CD4-positive, alpha-beta T cell treated with Interleukin-17A for 4 hours (primary cell): ENCODE results near the gene UQCC2.

ENCODE experiments used
- DNase-seq: peaks from one replicate; pipeline ENCODE4 v3.0.0-alpha.2; 2020; ENCODE audit warnings: mixed read lengths

UQCC2 gene

DNA sequence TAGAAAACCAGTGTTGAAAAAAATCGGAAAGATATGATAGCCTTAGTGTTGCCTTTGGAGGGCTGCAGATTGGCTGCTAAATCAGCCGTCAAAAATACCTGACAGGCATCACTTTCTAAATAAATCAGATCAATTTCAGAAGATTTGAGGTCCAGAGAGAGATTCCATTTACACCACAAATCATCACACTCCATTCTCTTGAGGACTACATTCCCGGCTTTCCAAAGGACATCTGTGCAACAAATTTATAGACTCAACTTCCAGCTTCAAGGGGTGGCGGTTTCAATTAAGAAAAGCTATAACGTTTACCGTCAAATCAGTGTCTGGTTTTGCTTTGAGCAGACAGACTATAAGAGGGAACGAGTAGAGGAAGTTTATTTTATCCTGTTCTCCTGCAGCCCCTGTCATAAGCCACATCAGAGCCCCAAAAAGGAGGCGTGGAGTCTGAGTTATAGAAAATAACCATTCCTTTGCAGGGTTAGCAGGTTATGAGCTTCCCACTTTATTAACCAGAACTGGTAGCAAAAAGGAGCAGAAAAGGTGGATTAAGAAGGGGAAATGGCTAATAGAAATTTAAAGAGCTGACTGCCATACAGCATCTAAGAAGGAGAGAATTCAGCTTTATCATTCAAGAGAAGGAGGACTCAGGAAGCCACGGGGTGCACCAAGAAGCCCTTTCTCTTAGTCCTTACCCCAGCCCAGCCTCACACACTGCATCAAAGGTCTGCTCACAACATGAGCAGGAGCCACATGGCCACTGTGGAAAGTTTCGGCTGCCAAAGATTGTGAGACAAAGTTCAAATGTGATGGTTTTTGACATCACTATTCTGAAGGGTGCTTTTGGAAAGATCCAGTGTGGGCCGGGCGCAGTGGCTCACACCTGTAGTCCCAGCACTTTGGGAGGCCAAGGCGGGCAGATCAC is 12.9 kb upstream of the UQCC2 start:
- peak; percentile 47 for DNase-seq

DNA sequence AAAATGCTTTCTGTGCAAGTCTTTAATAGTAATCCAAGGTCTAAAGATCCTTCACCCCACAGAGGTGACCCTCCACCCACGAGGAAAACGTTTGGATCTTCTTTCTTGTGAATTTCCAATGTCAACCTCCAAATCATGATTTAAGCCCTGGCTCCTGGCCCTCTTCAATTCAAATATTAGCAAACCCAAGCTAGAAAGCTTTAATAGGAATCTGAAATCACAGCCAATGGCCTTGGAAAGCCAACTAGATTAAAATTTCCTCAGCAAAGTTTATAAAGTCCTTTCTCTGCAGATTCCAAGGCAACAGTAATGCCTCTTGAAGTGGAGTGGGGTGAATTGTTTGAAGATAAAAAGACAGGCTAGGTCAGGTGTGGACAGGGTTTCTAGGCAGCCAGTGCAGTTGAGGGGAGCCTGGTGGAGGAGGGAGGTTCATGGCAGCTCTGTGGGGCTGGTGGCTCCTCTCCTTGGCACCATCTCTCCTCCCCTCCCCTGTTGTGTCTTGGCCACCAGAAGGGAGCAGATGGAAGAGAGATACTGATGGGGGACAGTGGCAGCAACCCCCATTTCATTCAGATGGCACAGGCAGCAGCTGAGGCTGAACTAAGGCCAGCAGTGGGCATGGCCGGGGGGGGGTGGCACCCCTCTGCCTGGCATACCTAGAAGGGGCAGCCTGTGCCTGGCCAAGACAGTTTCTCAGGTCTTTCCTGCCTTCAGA is 12.0 kb upstream of the UQCC2 start:
- no peak for DNase-seq

DNA sequence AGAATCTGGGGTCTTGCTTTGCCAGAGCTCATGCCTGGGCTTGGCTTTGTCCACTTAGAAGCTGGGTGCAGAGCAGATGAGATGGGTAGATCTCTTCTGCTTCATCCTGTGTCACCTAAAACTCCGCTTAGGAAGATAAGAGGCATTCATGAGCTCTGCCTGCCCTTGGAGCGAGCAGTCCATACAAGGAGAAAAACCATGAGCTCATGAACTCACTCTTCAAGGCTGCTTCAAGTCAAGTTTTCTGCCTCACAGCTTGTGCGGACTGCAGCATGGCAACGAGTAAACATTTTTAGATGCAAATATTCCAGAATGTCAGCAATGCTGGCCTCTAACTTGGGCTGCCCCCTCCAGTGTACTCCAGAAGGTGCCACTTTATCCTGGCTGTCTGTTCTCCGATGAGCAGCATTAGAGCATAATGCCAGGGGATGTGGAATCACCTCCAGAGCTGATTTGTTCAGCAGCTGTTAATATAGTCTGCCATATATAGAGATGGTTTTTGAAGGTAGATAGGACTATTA is 10.7 kb upstream of the UQCC2 start:
- no peak for DNase-seq

DNA sequence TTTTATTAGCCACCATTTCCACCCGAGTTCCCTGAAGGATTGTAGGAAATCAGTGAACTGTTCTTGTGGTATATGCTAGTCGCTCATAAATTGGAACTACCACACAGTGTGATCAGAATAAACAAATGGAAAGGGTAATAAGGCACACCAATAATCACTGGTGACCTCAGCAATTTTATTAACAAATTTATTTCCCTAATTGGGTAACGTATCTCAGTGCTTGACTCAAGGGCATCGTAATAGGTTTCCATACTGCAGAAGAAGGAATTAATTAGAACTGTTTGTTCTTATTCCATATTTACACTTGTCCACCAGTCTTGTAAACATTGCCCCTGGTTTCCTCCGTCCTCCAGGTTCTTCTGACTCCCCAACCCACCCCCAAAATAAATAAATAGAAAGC is 10.0 kb upstream of the UQCC2 start:
- DNase-seq = no peak

DNA sequence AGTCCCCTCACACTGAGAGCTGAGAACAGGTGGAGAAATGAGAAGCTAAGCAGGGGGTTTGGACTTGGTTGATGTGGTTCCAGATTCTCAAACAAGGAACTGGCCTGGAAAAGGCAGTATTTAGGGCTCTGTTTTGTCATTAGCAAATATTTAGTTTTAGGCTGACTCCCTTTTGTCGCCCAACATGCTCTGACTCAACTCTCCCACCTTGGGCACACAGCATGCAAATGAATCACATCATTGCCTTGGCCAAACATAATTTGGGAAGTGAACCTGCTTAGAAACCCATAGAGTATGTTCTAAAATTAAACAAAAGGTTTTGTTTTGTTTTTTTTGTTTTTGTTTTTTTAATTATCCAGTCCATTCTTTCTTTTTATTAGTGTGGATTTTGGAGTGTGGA is 9.5 kb upstream of the UQCC2 start:
- DNase-seq = no peak

DNA sequence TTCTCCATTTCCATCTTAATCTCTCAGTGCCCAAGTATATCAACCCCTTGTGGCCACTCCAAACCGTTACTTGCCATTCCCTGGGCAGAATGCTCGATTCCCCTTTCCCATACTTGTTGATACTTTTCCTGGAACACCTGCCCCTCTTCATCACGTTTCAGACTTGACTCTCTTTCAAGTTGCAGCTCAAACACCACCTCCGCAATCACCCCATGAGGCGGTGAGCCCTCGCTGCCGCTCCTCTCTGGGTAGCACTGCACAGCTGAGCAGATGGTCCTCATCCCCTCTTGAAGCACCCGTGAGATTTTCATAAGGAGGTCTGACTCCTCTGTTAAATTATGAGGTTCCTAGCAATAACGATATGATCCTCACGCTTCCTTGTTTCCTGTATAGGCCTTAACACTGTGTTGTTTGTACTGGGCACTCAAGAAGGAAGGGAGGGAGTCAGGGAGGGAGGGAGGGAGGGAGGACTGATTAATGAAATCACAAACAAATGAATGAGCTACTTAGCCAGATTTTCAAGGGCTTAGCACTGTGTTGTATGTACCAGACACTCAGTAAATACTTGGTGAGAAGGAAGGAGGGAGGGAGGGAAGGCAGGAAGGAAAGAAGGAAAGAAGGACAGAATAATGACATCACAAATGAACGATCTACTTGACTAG is 8.0 kb upstream of the UQCC2 start:
- no peak for DNase-seq

DNA sequence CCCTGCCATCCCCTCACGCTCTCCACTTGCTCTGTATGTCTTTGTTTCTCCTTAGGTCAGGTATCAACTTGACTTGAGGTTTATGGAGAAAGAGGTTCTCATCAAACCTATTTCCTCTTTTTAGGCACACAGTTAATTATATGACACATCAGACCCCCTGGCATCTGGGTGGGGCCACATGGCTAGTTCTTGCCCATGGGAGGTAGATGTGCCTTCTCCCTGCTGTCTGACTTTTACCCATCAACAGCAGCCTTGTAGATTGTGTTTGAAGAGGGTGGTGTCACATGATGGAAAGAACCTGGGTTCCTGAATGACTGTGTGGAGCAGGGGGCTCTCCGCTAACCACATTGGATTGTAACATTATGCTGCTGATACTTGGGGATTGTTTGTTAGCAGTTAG is 7.2 kb upstream of the UQCC2 start:
- DNase-seq = no peak

DNA sequence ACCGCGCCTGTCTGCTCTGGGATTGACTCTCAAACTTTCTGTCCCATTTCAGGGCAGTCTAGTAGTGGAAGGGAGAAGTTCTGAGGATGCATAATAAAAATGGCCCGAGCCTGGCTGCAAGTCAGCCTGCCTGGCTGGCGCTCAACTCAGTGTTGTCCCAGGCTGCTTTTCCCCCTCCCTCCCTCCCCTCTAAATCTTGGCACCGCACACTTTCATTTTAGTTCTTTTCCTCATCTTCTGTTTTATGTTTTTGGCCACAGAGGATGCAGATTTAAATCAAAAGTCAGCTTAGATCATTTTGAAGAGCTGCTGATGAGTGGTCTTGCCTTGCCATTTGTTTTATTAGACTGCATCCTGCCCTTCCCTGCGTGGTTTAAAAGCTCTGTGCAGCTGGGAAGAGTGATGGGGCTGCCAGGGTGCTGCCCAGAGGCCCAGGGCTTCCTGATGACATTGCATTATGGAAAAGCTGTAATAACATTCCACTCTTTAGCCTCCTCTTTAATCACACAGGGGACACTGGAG is 6.5 kb upstream of the UQCC2 start:
- no peak for DNase-seq

DNA sequence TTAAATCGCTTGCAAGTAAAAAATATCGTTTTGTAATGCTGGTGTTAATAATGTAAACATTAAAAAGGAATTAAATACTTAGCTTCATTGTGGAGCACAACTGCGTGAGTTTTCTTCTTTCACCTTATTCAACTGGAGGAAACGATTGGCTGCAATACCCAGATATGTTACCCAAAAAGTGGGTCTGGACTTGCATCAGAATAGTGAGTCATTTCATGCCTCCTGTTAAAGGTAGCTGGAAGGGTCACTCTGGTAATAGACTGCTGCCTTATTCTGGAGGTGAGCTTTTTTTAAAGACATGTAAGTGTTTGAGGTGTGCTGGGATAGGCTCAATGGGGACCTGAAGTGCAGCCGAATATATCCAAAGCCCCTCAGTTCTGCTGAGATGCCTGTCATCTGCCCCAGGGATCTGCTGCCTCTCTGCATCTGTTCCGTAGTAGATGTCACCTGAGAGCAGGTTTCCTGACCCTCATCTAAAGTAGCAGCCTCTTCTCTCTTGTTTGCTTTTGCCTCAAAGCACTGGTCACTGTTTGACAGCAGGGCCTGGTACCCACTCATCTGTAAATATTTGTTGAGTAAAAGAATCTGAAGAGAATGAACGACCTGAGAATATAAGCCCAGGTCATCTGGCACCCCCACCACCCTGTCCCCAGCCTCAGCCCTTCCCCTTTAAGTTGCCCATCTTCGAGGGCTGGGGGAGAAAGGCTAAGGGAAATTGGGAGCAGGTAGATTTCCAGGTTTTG is 5.6 kb upstream of the UQCC2 start:
- no peak for DNase-seq

DNA sequence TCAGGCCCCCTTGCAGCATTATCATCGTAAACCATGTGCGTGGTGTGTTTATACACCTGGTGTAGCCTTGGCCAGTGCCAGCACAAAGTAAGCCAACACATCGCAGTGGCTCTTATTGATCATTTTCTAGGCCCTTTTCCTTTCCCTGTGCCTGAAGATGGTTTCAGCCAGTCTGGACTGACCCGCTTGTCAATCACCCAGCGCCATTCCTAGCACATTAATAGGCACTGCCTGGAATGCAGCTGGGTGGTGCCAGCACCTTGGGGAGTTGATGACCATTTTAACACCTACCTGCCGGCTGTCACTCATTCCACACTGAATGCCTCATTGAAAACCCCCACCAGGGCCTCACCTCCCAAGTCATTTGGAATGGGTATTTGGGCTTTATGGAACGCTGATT is 4.9 kb upstream of the UQCC2 start:
- DNase-seq = no peak

DNA sequence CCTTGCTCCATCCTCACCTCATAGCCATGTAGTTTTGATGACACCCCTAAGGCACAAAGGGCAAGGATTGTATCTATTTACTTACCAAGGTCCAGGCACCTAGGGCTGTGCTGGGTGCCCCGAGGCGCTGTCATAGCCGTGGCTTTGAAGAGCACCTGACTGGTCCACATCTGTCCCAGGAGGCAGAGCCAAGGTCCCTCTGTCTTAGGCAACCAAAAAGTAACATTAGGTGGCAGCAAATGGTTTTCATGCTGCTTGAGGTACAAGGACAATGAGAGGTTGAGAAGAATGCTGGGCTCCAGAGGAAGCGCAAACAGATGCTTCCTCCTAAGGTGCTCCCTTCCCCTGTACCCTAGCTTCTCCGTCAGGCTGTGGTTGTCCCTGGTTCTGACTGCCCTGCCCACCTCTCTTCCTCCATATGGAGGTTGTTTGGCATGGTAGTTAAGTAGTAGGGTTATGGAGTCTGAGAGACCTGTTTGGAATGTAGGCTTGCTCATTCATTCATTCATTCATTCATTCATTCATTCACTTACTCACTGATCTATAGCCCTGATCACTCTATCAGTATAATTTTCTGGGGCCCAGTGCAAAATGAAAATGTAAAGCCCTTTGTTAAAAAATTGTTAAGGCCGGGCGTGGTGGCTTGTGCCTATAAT is 3.0 kb upstream of the UQCC2 start:
- DNase-seq = no peak

DNA sequence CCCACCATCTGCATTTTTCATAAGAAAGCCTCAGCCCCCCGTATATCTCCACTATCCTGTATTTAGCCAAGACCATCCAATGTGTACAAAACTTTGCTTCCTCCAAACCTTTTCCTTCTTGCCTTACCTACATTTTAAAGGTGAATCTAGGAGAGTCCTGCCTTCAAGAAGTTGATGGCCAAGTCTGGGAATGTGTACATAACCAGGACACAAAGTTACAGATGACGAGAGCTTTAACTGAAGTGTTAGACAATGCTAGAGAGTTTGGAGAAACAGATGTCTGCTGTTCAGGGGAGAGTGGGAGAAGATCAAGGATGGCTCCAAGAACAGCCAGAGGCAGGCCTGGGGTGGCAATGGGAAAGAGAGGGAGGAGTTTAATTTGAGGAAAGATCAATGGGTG is 2.3 kb upstream of the UQCC2 start:
- no peak for DNase-seq

DNA sequence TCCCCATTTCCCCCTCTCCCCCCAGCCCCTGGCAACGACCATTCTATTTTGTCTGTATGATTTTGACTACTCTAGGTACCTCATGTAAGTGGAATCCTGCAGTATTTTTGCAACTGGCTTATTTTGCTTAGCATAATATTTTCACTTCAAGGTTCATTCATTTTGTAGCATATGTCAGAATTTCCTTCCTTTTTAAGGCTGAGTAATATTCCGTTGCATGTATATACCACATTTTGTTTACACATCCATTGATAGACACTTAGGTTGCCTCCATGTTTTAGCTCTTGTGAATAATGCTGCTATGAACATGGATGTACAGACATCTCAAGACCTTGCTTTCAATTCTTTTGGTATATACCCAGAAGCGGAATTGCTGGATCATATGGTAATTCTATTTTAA is 1.4 kb upstream of the UQCC2 start:
- DNase-seq = no peak

DNA sequence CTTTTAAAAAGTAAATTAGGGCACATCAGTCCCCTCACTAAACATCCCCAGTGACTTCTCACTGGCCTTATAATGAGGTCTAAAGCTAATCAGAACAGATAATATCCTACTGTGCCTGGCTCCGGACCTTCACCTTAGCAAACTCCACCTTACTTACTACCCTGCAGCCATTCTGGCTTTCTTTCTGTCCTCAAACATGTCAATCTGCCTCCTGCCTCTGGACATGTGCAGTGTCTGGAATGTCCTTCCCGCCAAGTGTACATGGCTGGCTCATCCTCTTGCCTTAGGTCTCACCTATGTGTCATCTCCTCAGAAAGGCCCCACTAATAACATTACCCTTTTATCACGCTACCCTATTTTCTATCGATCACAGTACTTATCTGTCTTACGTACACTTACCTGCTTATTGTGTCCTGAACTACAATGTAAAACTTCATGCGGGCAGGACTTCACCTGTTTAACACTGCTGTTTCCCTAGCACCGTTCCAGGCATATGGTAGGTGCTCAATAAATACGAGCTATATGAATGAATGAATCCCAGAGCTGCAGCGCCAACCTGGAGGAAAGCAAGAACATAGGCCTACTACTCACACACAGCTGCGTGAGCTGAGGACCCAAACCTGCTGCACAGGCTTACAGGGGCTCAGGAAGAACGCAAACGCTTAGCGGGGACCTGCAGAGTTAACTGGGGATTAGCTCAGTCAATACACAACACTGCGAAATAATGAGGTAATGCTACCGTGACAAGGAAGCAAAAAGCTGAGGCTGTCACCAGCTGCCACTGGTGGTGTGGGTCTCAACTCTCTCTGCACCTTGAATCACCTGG is 991 bp downstream of the UQCC2 start:
- no peak for DNase-seq

DNA sequence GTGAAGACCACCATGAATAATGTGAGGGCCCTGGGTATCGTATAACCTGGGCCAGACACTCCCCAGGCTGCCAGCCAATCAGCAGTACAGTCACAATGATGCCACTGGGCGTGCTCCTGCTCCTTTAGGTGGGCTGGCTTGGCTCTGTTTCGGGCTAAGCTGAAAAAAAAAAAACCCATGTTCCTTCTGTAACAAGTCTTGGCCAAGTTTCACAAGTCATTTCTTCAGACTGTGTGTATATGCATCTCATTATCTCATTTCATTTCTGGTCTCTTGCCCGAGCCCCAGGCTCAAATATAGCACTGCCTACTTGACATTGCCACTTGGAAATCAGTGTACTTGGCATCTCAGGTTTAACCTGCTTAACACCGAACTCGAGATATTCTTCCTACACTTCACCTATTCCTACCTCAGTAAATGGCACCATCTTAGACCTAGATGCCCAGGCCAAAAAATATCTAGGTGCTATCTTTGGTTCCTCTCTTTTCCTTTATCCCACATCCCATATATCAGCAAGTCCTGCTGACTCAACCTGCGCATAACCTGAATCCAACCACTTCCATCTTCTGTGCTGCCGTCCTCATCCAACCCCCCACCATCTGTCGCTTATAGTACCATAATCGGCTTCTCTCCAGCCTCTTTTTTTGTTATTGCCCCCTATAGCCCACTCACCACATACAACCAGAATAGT is 1.8 kb downstream of the UQCC2 start:
- DNase-seq = no peak

DNA sequence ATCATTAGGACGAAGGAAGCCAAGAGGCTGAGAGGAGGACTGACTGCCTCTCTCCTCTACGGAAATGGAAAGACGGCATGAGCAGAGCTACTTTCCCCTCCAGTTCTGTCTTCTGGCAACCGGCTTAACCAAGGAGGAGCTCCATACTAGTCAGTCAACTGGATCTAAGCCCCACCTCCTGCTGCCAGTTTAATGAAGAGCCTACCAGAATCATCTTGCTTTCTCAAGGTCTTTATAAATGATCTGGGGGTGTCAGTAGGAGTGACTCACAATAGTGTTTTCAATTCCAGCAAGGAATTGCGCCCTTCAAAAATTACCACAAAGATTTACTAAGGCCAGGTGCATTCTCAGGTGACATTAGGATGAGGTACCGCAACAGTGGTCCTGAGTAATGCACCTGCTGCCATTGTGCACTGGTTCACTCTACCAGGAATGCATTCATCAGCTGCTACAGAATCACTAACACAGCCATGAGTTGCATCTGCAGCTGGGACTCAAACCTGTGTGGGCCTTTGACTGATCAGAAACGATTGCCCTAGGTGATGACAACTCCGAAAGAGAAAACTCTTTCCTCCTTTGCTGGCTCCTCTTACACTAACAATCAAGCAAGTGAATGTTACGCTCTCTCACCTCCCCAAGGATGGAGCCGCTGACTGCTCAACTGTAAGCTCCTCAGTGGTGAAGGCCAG is 2.8 kb downstream of the UQCC2 start:
- DNase-seq = no peak

DNA sequence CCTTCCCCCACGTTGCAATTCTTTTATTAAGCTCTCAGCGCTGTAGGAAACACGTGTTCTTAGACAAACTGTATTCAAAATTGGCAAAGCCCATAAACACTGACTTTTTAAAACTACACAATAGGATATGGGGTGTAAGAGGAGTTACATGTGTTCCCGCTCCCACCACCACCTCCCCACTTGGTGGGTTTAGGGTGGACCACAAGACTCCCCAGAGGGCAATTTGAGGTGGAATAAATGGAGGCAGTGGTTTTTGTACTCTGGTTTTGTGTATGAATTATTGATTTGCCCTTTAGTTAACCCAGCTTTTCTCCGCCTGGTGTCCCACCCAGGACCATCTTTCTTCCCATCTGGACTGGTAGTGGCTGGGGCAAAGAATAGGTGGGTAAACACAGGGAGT is 3.7 kb downstream of the UQCC2 start:
- DNase-seq = no peak

DNA sequence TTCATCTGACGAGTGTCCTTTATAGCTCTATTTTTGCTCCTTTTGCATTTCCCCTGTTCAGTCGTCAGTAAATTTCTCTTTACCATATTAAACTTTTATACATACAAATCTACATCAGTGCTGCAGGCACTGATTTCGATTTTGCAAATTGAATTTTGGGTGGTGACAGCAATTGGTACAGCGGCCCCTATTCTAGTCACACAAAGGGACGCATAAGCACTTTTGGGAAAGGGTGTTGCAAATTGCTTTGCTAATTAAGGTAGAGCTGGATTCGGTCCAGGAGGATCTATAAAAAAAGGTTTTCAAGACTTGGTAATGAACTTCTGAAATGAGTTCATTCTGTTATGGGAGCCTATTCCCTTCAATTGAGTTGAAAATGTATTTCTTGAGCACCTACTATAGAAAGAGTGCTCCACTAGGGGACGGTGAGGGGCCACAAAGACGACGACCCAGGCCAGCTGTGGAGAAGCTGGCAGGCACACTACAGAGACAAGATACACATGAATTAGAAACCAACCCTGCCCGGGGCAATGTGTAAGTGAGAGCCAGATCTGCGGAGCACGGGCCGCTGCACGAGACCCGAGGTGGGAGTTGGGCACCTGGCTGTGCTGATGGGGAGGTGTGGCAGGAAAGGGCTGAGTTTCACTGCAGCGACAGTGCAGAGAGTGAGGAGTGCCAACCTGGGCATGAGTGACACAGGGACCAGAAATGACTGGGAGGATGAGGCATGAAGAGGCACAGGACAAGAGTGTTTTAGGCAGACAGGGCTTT is 5.4 kb downstream of the UQCC2 start:
- DNase-seq = no peak

DNA sequence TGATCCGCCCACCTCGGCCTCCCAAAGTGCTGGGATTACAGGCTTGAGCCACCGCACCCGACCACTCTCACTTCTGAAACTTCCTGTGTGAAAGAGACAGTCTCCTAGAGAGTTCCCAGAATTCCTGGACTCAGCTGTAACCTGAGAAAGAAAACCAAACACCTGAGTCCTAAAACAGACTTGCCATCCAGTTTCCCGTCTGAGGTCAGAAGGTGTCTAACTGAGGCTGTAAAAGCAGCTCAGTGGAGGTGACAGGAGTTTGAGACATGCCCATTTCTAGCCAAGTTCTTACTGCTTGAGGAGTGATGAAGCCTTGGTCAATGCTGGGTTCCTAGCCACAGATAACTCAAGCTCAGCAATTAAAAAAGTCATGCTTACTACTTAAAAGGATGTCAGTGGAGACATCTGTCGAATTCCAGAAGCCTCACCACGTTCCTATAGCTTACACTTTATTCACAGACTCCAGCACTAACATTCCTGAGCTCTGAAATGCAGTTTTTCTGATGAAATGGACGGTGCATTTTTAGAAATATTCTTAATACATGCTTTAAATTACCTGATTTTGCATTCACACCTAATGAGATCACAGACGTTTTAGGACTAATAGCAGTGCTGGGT is 6.1 kb downstream of the UQCC2 start:
- DNase-seq = no peak
